ENCODE data around the gene LNPK.
"Not testable (repeated sequence)": the region's sequence is repeated elsewhere in the genome, so short reads cannot be mapped to it uniquely, and the experiment has no call there.

The LNPK gene

DNA sequence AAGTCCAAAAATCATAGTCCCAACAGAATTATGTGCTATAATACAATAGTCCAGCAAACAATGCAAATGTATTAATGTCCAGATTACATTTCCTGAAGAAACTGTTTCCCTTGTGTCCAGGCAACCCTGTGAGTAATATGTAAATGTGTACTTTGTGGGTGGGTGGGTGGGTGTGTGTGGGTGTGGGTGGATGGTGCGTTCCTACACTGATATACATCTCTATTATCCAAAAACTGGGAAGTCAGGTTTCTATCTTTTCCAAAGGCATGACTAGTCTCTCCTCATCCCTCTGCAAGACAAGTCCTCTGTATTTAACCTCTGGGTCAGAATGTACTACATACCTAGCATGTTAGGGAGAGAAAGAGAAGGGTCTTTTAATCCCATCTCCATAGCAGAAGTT, 71.6 kb downstream of the LNPK start:
- no peak for FAIRE-seq
- TF ChIP-seq, protein P1, sequence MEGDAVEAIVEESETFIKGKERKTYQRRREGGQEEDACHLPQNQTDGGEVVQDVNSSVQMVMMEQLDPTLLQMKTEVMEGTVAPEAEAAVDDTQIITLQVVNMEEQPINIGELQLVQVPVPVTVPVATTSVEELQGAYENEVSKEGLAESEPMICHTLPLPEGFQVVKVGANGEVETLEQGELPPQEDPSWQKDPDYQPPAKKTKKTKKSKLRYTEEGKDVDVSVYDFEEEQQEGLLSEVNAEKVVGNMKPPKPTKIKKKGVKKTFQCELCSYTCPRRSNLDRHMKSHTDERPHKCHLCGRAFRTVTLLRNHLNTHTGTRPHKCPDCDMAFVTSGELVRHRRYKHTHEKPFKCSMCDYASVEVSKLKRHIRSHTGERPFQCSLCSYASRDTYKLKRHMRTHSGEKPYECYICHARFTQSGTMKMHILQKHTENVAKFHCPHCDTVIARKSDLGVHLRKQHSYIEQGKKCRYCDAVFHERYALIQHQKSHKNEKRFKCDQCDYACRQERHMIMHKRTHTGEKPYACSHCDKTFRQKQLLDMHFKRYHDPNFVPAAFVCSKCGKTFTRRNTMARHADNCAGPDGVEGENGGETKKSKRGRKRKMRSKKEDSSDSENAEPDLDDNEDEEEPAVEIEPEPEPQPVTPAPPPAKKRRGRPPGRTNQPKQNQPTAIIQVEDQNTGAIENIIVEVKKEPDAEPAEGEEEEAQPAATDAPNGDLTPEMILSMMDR (IDR thresholded peaks at IDR 0.05; ENCODE audit: insufficient read depth, missing control alignments) = no peak

DNA sequence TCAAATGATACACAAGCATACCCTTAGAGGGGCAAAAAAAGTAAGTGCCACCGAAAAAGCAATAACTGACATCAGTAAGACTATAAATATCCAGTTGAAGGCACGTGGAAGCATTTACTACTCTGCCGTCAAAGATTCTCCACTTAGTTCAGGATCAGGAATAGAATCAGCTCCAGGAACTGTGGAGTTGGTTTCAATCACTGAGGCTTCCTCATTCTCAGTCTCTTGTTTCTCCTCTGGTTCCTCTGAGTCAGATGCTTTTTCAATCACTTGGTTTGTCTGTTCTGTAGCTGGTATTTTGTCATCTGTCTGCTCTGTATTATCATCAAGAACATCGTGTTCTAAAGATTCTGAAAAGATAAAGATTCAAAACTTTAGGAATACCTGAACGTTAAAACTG, 72.2 kb downstream of the LNPK start:
- TF ChIP-seq, protein P1 (IDR thresholded peaks at IDR 0.05; ENCODE audit: insufficient read depth, missing control alignments) = no peak
- no peak for FAIRE-seq
- DNase-seq (ENCODE audit: insufficient read length, low spot score) = no peak

More for the DNA sequence above, 71.6 kb downstream of the LNPK start:
- DNase-seq (ENCODE audit: insufficient read length, low spot score) = no peak

DNA sequence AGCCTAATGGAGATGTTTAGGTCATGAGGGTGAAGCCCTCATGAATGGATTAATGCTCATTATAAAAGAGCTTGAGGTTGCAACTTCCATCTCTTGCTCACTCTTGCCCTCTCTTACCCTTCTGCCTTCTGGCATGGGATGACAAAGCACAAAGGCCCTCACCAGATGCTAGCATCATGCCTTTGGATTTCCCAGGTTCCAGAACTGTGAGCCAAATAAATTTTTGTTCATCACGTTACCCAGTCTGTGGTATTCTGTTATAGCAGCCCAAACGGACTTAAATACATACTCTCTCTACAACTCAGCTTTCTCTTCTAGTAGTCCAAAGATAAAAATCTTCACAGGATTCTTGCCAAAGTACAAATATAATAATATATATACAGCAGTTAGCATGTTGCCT, 75.8 kb downstream of the LNPK start:
- DNase-seq (ENCODE audit: insufficient read length, low spot score) = no peak
- TF ChIP-seq, protein P1 (IDR thresholded peaks at IDR 0.05; ENCODE audit: insufficient read depth, missing control alignments) = no peak
- FAIRE-seq = no peak

GRCh38 chr2:175922160-175922559, 79.9 kb downstream of the LNPK start:
- DNase-seq (ENCODE audit: insufficient read length, low spot score) (no peak), FAIRE-seq (no peak)
- TF ChIP-seq, protein P1 (IDR thresholded peaks at IDR 0.05; ENCODE audit: insufficient read depth, missing control alignments) = no peak

GRCh38 chr2:175918935-175919334, 83.1 kb downstream of the LNPK start:
- DNase-seq (ENCODE audit: insufficient read length, low spot score) = no peak
- no peak for FAIRE-seq

DNA sequence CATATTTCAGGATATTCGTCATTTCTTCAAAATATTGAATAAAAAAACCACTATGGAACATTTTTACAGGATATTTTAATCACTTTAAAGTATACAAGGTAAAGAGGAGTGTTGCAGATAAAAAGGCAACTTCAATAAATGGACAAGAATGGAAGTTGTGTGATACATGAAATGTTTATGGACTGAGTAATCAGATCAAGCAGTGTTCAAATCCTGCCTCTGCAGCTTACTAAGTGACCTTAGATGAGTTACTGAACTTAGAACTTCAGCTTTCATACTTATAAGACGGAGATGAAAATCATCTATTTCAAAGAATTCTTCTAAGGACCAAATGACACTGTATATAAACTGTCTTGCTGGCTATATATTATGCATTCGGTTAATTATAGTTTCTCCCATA, 87.2 kb downstream of the LNPK start:
- DNase-seq (ENCODE audit: insufficient read length, low spot score) (no peak), FAIRE-seq (no peak)
- TF ChIP-seq, protein P1 (IDR thresholded peaks at IDR 0.05; ENCODE audit: insufficient read depth, missing control alignments) = no peak

More at GRCh38 chr2:175918935-175919334, 83.1 kb downstream of the LNPK start:
- TF ChIP-seq, protein P1 (IDR thresholded peaks at IDR 0.05; ENCODE audit: insufficient read depth, missing control alignments) = no peak

DNA sequence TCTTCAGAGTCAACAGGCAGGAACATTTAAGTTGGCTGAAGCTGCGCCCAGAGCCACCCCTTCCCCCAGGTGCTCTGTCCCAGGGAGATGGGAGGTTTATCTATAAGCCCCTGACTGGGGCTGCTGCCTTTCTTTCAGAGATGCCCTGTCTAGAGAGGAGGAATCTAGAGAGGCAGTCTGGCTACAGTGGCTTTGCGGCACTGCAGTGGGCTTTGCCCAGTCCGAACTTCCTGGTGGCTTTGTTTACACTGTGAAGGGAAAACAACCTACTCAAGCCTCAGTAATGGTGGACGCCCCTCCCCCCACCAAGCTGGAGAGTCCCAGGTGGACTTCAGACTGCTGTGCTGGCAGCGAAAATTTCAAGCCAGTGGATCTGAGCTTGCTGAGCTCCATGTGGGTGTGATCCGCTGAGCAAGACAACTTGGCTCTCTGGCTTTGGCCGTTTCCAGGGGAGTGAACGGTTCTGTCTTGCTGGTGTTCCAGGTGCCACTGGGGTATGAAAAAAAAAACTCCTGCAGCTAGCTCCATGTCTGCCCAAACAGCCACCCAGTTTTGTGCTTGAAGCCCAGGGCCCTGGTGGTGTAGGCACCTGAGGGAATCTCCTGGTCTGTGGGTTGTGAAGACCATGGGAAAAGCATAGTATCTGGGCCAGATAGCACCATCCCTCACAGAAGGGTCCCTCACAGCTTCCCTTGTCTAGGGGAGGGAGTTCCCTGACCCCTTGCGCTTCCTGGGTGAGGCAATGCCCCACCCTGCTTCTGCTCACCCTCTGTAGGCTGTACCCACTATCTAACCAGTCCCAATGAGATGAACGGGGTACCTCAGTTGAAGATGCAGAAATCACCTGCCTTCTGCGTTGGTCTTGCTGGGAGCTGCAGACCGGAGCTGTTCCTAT, 88.0 kb downstream of the LNPK start:
- not testable (repeated sequence) for FAIRE-seq; DNase-seq (ENCODE audit: insufficient read length, low spot score)

- not testable (repeated sequence) for DNase-seq (ENCODE audit: insufficient read length, low spot score); FAIRE-seq
Observed at GRCh38 chr2:175913267-175913666, 88.8 kb downstream of the LNPK start.
